ENCODE measurements around the gene GALNT14.

Gene GALNT14

DNA sequence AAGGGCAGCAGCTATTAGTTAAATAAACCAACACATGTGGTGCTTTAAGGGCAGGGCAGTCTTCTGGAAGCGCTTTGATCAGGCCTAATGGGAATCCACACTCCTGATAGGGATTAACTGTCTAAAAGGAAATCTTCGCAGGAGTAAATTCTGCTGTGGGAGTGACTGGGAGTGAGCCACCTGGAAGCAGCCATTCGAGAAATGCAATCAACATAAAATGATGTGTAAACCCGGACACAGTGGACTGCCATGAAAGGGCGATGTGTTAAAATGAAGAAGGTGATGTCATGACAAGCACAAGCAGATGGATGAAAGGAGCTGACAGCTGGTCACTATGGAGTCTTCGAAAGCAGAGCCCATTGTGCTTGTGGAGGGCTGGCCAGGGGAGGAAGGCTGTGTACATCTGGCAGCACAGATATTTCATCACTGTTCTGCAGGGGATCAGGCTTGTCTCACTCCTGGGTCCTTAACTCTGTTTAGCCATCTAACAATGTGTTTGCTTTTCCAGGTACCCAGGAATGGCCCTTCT lies 24.8 kb upstream of the GALNT14 start:
- TF ChIP-seq, protein P1, sequence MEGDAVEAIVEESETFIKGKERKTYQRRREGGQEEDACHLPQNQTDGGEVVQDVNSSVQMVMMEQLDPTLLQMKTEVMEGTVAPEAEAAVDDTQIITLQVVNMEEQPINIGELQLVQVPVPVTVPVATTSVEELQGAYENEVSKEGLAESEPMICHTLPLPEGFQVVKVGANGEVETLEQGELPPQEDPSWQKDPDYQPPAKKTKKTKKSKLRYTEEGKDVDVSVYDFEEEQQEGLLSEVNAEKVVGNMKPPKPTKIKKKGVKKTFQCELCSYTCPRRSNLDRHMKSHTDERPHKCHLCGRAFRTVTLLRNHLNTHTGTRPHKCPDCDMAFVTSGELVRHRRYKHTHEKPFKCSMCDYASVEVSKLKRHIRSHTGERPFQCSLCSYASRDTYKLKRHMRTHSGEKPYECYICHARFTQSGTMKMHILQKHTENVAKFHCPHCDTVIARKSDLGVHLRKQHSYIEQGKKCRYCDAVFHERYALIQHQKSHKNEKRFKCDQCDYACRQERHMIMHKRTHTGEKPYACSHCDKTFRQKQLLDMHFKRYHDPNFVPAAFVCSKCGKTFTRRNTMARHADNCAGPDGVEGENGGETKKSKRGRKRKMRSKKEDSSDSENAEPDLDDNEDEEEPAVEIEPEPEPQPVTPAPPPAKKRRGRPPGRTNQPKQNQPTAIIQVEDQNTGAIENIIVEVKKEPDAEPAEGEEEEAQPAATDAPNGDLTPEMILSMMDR (conservative IDR thresholded peaks at IDR 0.05; ENCODE audit: low read depth, low read length) = no peak
- Histone ChIP-seq H3K9ac (no peak overlapping the region), H3K27me3 (ENCODE audit: insufficient read depth, low read depth) (no peaks in the 10 kb centered on the region), H3K79me2 (ENCODE audit: insufficient read depth, low read depth) (no peaks in the 10 kb centered on the region), H3K4me1 (ENCODE audit: low read depth, poor library complexity, severe bottlenecking) (no peaks in the 10 kb centered on the region), H2AFZ (ENCODE audit: low read depth) (no peak overlapping the region), H3K27ac (no peak overlapping the region), H4K20me1 (ENCODE audit: insufficient read depth) (no peaks in the 10 kb centered on the region), H3K36me3 (ENCODE audit: insufficient read depth) (no peaks in the 10 kb centered on the region), H3K4me2 (no peak overlapping the region), H3K4me3 (IDR thresholded peaks at IDR 0.05; ENCODE audit: insufficient read depth, low read depth, low read length) (no peak overlapping the region)

DNA sequence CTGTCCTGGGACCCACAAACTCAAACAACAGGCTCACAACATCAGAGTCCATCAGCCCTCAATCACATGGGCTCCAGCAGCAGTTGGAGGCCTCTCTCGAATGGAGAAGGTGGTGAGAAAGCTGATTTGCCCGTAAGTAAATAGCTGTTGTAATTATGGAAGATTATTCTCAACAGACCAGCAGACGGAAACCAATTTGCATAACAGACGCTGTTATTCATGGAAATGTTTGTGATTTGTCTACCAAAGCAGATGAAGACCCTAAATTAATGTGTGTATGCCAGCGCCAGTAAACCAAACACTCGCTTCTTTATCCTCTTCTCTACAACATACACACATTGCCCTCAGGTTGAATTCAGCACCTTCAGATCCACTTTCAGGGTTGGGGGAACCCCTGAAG lies 23.4 kb upstream of the GALNT14 start:
- H3K4me2 ChIP-seq = no peak overlapping the region
- no peaks in the 10 kb centered on the region for H3K36me3 ChIP-seq (ENCODE audit: insufficient read depth)
- TF ChIP-seq, protein P1 (conservative IDR thresholded peaks at IDR 0.05; ENCODE audit: low read depth, low read length) = no peak
- no peaks in the 10 kb centered on the region for H4K20me1 ChIP-seq (ENCODE audit: insufficient read depth)
- no peak overlapping the region for H3K27ac ChIP-seq
- H3K9ac ChIP-seq = no peak overlapping the region
- H2AFZ ChIP-seq (ENCODE audit: low read depth) = no peak overlapping the region
- no peak overlapping the region for H3K4me3 ChIP-seq (IDR thresholded peaks at IDR 0.05; ENCODE audit: insufficient read depth, low read depth, low read length)
- H3K4me1 ChIP-seq (ENCODE audit: low read depth, poor library complexity, severe bottlenecking) = no peaks in the 10 kb centered on the region
- no peaks in the 10 kb centered on the region for H3K27me3 ChIP-seq (ENCODE audit: insufficient read depth, low read depth)
- H3K79me2 ChIP-seq (ENCODE audit: insufficient read depth, low read depth) = no peaks in the 10 kb centered on the region

DNA sequence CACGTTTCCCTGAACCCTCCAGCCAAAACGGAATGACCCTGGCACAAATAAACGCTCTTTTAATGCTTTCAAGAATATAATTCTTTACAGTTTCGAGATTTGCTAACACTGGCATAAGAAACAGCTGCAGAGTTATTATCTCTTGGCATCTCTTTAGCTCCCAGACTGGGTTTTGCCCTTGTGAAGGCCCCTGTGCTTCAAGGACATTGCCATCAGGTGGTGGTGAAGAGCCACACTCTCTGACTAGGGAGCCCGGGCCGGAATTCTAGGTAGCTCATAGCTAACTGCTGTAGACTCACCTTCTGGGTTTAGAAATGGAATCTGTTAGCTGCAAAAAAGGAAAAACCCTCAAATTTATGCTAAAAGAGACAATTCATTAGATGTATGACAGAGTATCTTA lies 13.3 kb upstream of the GALNT14 start:
- H3K4me2 ChIP-seq = no peak overlapping the region
- H3K4me1 ChIP-seq (ENCODE audit: low read depth, poor library complexity, severe bottlenecking) = no peaks in the 10 kb centered on the region
- no peak overlapping the region for H3K27ac ChIP-seq
- H3K4me3 ChIP-seq (IDR thresholded peaks at IDR 0.05; ENCODE audit: insufficient read depth, low read depth, low read length) = no peak overlapping the region
- no peaks in the 10 kb centered on the region for H3K36me3 ChIP-seq (ENCODE audit: insufficient read depth)
- TF ChIP-seq, protein P1 (conservative IDR thresholded peaks at IDR 0.05; ENCODE audit: low read depth, low read length) = no peak
- H3K27me3 ChIP-seq (ENCODE audit: insufficient read depth, low read depth) = no peaks in the 10 kb centered on the region
- H3K9ac ChIP-seq = no peak overlapping the region
- H3K79me2 ChIP-seq (ENCODE audit: insufficient read depth, low read depth) = no peaks in the 10 kb centered on the region
- H2AFZ ChIP-seq (ENCODE audit: low read depth) = no peak overlapping the region
- no peaks in the 10 kb centered on the region for H4K20me1 ChIP-seq (ENCODE audit: insufficient read depth)

DNA sequence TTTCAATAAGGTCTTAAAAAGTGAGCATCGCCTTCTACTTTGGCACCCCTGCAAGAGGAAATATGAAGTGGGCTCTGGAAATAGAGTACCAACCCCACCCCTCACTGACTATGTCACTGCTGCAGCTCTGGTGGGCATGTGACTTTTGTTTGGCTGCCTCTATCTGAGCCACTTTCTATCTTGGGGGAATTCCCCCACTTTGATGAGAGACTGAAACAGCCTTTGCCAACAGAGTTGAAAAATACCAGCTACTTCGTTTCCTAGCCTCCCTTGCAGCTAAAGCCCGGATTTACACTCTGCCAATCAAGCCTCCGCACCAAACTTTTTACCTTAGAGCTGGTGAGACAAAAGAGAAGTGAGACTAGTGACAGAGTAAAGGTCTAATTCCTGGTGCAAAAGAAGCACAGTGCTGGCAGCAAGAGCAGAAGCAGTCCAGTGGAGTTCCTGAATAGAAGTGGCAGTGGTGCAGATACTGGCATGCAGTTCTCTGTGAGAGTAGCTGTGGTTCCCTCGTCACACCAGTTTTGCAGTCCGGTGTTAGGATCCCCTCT lies 12.0 kb upstream of the GALNT14 start:
- Histone ChIP-seq H3K4me1 (ENCODE audit: low read depth, poor library complexity, severe bottlenecking) (no peaks in the 10 kb centered on the region), H3K4me2 (no peak overlapping the region), H3K4me3 (IDR thresholded peaks at IDR 0.05; ENCODE audit: insufficient read depth, low read depth, low read length) (no peak overlapping the region), H3K9ac (no peak overlapping the region), H4K20me1 (ENCODE audit: insufficient read depth) (no peaks in the 10 kb centered on the region), H3K36me3 (ENCODE audit: insufficient read depth) (no peaks in the 10 kb centered on the region), H3K27me3 (ENCODE audit: insufficient read depth, low read depth) (no peaks in the 10 kb centered on the region), H3K27ac (no peak overlapping the region), H2AFZ (ENCODE audit: low read depth) (no peak overlapping the region), H3K79me2 (ENCODE audit: insufficient read depth, low read depth) (no peaks in the 10 kb centered on the region)
- TF ChIP-seq, protein P1 (conservative IDR thresholded peaks at IDR 0.05; ENCODE audit: low read depth, low read length) = no peak

All from KMS-11 (cell line).